Measurements from ENCODE around the gene PRRT1B.
"Not testable (repeated sequence)": the region's sequence is repeated elsewhere in the genome, so short reads cannot be mapped to it uniquely, and the experiment has no call there.

PRRT1B gene

DNA sequence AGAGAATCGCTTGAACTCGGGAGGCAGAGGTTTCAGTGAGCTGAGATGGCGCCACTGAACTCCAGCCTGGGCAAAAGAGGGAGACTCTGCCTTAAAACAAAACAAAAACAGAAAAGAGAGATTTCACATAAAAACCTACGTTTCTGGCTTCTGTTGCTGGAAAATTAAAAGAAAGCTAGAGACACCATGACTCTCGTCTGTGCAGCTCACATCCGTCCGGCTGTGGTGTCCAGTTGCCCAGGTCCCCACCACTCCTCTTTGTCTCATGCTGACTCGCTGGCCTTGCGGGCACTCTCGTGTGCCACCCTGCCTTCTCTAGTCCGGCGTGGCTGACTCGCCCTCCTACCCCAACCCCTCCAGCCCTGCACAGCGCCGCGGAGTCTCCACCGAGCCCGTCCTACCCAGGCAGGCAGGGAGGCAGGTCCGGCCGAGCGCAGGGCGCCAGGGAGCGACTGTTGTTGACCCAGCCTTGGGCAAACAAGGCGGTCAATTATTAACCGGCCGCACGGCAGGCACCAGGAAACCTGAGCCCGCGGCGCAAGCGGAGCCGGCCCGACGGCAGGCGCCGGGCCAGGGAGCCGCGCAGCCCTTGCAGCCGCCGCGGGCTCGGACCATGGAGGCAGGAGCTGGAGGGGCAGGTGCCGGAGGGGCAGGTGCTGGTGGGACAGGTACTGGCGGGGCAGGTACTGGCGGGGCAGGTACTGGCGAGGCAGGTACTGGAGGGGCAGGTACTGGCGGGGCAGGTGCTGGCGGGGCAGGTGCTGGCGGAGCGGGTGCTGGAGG lies at the start of gene PRRT1B:
Gene PRRT1B (plus strand): TSS at position 521 of the 783 bp plus-strand sequence. CDS start 93 bp downstream, at position 614.
- DNase-seq = no peak

DNA sequence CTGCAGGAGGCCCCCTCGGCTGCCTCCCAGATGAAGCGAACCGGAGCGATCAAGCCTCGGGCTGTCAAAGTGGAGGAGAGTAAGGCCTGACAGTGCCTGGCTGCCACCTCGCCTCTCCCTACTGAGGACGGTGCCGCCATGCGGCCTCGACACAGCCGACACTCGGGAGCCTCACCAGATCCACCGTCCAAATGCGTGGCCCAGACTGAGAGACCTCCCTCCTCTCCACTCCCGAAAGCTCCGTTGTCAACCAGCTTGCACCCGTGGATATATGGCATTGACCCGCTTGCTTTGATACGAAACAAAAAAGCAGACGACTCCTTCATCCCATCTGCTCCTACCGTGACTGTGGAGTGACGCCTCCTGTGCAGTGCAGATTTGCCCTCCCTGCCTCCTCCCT lies 49.5 kb upstream of the PRRT1B start:
- no peak for DNase-seq

DNA sequence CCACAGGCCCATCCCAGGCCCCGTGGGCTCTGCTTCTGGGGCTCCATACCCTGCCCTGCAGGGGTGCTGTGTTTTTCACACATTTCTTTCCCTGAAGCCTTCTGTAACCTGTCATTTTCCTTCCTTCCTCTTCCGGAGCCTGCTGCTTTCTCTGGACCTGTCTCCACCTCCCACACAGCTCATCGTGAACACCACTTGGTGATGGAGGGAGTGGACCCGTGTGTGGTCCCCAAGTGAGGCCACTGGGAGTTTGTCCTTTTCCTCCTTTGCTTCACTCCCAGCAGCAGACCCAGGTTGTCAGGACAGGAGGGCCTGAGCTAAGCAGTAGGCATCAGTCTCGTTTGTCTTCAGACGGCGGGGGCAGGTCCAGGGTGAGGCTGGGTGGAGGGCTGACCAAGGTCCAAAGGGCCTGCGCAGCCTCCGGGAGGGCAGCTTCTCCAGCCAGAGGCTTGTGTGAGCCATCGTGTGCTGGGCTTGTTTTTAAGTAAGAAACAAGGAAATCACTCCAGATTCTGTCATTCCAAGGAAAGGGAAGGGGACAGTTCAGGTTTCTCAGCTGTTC lies 48.4 kb upstream of the PRRT1B start:
- no peak for DNase-seq

DNA sequence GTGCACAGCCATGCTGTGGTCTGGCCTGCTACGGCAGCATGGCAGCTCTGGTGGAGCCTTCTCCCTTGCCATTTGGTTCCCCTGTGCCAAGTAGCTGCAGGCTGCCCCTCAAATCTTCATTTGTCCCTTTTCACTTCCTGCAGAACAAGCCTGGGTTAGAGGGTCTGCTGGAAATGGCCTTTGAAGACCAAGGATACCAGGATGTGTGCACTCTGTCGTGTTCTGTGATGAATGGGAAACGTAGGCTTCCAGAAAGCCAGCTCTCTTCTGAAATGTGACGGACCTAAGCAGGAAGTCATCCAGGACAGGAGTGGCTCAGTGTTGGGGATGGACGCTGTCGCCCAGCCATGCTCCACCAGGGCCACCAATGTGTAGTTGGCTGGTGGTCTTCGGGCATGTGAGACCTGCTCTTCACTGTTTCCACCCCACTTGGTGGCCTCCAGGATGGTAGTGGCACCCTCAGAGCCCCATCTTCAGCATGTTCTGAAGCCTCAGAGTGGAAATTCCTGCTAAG lies 46.0 kb upstream of the PRRT1B start:
- DNase-seq = no peak

DNA sequence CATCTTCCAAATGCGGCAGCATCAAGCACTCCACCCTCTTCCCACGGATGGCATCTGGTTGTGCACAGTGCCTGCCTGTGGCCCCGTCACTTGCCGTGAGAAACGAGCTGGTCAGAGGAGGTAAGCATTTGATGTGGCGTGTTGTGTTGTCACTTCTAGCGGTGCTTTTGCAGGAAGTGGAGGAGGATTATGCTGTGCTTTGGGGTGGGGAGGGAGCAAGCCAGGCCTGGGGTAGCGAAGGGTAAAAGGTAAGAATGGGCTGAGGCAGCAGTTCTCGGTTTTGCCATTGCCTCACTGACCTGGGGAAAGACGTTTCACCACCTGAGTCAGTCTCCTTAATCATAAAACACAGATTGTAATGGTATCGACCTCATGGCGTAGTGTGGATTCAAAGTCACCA lies 44.9 kb upstream of the PRRT1B start:
- DNase-seq = no peak

DNA sequence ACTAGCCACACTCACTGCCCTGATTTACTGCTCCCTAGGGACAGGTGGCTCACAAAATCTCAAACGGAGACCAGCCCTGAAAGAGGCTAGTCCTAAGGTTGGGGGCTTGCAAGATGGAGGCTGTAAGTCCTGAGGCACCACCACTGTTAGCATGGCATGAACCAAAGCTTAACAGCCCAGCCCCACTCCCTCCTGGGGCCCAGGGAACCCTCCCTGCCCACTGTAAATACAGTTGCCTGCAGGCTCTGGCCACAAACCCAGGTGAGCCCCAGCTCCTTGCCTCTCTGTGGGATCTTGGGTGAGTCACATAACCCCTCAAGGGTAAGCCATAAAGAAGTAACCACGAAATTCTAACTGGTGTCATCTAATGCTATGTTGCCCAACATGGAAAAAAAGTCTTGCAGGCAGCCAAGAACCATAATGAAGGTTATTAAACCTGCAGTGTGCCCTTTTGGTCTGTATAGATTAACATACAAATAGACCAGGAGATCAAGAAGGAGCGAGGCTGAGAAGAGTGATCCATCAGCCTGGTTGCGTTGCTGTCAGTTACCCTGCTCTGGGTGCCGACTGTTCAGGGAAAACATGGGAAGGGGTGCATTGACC lies 44.3 kb upstream of the PRRT1B start:
- DNase-seq = no peak

DNA sequence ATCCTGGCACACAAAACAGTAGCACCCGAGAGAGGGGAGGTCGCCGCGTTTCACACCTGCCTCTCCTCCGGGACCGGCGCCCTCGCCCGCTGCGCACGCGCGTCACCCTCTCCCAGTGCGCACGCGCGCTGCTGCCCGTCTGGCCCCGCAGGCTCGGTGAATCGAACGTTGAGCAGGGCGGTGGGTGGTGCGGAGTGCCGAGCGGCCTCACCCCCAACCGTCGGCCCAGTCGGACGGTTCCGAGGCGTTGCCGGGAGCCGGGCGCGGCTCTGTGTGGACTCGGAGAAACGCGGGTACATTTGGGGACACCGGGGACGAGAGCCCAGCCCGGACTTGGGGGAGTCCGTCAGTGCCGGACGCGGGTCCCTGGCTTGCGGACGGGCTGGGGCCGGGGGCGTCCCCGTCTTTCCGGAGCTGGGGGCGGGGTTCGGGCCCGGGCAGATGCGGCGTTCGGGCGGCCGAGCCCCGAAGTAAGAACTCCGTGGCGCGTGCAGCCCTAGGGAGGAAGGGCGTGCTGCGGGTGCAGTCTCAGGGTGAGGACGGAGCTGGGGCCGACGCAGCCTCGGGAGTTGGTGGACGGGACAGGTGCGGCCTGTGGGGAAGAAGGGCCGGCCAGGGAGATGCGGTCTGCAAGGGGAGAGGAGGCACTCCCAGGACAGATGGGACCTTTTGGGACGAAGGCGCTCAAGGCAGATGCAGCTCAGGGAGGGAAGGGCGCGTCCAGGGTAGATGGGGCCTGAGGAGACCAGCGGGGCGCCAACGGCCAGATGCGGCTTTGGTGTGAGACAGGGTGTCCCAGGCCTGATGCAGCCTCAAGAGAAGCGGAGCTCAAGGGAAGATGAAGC lies 42.3 kb upstream of the PRRT1B start, which contains the start of gene POMT1:
Gene POMT1 (plus strand): TSS at position 138 of the 845 bp plus-strand sequence. CDS start 1,301 bp downstream, outside the sequence.
- DNase-seq = peak; percentile 82

DNA sequence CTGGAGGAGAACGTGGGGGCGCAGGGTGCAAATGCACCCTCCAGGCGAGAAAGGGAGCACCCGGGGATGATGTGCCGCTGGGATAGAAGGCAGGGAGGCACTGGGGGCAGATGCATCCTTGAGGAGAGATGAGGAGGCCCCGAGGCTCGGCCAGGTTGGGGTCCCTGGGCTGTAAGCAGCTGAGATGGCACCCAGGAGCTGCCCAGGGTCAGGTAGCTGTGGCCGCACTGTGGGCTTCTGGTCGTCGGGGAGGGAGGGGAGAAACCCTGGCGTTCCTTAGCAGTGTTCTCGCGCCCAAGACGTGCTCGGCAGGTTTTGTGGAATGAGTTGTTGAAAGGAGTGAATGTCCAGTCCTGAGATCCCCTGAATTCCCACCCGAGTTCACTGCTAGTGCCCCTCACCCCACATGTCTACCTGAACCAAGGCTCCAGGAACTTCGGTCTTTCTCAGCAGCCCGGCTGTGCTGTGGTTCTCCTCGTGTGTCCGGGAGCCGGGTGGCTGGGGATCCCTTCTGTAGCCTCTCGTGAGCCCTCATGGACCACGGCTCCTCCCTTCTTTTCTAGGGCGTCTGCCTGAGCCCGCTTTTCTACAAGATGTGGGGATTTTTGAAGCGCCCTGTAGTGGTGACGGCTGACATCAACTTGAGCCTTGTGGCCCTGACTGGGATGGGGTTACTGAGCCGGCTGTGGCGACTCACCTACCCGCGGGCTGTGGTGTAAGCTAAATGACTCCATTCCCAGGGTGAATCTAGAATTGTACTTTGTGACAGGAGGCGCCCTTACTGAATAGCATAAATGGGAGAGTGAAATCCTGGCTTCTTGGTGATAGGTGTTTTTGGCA lies 41.5 kb upstream of the PRRT1B start:
- no peak for DNase-seq

DNA sequence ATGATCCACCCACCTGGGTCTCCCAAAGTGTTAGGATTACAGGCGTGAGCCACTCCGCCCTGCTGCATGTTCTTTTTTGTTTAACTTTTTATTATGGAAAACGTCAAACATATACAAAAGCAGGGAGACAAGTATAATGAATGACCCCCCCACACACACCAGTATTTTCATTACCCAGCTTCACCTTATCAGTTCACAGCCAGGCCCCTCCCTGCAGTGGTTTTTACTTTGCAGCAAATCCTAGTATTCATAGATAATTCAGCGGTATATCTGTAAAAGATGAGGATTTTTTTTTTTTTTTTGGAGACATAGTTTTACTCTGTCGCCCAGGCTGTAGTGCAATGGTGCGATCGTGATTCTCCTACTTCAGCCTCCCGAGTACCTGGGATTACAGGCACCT lies 40.3 kb upstream of the PRRT1B start:
- no peak for DNase-seq

DNA sequence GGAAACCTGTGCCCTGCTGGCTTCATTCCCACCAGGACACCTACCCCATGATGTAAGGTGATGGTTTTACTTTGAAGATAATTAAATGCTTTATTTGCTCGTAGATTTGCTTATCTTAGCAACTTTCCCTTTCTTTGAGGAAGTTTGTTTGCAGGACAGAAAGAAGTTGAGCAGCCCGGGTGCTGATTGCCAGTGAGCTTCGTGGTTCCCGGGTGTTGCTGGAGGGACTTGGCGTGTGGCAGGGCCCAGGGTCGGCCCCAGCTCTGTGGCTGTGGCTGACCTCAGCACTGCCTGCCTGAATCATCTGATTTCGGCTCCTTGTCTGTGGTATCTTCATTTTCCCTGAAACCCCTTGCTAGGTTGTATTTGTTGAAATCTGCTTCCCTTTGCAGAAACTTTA lies 33.9 kb upstream of the PRRT1B start:
- no peak for DNase-seq

DNA sequence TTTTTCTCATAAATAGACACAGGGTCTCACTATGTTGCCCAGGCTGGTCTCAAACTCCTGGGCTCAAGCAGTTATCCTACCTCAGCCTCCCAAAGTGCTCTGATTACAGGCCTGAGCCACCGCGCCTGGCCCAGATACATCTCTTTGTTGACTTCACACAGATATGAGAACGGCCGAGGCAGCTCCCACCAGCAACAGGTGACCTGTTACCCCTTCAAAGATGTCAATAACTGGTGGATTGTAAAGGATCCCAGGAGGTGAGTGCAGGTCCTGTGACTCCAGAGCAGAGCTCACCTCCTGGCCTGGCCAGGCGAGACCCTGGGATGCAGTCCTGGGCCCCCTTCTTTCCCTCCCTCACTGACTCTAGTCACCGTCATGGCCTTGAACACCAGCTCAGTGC lies 33.4 kb upstream of the PRRT1B start:
- DNase-seq = no peak

DNA sequence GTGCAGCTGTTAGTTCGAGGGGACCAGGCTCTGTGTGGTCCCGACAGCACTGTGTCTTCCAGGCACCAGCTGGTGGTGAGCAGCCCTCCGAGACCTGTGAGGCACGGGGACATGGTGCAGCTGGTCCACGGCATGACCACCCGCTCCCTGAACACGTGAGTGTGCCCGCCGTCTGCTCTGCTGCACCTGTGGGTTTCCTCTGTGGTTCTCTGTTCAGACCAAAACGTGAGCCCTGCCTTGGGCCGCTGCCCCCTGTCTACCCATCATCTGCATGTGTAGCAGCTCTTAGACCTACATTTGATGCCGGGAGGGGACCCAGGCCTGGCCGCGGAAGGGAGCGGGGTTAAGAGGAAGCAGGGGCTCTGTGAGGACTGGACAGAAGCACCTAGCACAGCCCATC lies 32.1 kb upstream of the PRRT1B start:
- no peak for DNase-seq

DNA sequence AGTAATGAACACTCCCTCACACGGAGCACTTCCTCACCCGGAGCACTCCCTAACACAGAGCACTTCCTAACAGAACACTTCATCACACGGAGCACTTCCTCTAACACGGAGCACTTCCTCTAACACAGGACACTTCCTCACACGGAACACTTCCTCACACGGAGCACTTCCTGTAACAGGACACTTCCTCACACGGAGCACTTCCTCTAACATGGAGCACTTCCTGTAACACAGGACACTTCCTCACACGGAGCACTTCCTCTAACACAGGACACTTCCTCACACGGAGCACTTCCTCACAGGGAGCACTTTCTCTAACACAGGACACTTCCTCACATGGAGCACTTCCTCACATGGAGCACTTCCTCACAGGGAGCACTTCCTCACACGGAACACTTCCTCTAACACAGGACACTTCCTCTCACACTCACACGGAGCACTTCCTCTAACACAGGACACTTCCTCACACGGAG lies 29.7 kb upstream of the PRRT1B start:
- DNase-seq = not testable (repeated sequence)

DNA sequence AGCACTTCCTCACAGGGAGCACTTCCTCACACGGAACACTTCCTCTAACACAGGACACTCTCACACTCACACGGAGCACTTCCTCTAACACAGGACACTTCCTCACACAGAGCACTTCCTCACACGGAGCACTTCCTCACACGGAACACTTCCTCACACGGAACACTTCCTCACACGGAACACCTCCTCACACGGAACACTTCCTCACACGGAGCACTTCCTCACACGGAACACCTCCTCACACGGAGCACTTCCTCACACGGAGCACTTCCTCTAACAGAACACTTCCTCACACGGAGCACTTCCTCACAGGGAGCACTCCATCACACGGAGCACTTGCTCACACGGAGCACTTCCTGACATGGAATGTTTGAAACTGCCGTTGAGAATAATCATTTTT lies 29.2 kb upstream of the PRRT1B start:
- no peak for DNase-seq

DNA sequence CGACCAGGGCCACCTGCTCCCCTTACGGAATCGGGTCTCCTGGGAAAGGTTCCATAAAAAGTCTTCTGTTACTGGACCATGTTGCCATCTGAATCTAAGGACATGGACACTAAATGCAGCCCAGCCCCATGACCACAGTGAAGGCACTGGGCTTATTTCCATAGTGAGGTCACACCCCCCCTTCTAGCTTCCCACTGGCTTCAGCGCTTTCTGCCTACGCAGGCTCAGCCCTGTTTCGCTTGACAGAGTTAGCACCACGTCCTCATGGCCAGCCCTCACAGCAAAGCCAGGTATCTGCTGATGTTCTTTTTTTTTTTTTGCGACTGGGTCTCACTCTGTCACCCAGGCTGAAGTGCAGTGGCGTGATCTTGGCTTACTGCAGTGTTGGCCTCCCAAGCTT lies 28.4 kb upstream of the PRRT1B start:
- no peak for DNase-seq

DNA sequence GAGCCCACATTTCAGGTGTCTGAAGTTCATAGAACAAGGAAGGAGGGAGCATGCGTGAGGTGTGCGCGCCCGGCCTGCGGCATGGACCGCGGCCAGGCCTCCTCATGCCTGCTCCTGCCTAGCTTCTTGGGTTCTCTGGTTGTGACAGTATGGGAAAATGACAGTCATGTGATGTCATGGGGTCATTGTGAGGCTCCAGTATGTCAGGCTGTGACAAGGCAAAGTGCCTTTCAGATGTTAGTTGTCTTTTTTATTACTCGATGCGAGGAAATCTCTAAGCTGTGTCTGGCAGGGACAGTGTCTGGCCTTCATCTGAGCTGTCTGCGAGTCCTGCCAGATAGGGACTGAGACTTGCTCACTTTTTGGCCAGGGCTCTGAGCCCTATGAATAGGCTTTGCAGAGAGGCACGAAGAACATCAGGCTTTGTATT lies 27.5 kb upstream of the PRRT1B start:
- no peak for DNase-seq

DNA sequence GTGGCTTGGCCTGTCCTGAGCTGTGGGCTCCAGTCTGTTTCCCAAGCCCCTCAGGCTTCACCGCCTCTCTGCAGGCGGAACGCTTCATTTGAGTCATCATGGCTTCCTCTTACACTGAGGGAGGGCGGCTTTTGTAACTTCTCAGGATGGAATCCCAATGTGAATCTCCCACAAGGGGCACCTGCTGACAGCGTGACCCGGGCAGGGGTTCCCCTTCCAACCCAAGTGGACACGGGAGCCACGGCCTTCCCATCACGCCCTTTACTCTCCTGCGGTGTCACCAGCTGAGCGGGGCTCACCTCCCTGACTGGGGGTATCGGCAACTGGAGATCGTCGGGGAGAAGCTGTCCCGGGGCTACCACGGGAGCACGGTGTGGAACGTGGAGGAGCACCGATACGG lies 26.8 kb upstream of the PRRT1B start:
- no peak for DNase-seq

DNA sequence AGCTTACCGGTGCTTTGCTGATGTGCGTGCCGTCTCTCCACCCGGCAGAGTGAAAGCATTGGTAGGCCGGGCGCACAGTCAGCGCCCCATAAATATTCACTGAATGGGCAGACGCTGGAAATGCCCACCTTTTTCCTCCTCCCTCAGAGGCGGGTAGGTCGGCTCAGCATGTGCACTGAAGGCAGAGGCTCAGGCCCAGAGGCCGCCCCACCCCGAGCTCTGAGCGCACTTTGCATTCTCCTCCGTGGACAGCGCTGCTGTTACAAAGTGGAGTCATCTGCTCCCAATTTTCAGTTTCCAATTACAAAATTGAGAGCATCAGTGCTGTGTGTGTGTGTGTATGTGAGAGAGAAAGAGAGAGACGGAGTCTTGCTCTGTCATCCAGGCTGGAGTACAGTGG lies 24.8 kb upstream of the PRRT1B start:
- no peak for DNase-seq

DNA sequence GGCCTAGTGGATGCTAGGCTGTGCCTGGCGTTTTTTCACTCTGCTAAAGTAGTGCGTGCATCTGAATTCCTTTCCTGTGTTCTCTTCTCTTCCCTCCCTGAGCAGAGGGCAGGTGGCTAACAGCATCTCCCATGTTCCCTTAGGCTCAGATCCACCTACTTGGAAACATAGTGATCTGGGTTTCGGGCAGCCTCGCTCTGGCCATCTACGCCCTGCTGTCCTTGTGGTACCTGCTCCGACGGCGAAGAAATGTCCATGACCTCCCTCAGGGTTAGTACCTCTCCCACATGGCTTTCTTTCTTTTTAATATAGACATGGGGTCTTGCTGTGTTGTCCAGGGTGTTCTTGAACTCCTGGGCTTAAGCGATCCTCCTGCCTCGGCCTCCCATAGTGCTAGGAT lies 24.1 kb upstream of the PRRT1B start:
- no peak for DNase-seq

DNA sequence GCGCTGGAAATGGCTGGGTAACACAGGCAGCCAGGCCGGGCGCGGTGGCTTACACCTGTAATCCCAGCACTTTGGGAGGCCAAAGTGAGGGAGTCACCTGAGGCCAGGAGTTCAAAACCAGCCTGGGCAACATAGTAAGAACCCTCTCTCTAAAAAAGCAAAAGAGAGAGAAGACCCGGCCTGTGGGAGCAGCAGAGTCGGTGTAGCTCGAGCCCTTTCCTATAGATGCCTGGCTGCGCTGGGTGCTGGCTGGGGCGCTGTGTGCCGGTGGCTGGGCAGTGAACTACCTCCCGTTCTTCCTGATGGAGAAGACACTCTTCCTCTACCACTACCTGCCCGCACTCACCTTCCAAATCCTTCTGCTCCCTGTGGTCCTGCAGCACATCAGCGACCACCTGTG lies 23.5 kb upstream of the PRRT1B start:
- no peak for DNase-seq

DNA sequence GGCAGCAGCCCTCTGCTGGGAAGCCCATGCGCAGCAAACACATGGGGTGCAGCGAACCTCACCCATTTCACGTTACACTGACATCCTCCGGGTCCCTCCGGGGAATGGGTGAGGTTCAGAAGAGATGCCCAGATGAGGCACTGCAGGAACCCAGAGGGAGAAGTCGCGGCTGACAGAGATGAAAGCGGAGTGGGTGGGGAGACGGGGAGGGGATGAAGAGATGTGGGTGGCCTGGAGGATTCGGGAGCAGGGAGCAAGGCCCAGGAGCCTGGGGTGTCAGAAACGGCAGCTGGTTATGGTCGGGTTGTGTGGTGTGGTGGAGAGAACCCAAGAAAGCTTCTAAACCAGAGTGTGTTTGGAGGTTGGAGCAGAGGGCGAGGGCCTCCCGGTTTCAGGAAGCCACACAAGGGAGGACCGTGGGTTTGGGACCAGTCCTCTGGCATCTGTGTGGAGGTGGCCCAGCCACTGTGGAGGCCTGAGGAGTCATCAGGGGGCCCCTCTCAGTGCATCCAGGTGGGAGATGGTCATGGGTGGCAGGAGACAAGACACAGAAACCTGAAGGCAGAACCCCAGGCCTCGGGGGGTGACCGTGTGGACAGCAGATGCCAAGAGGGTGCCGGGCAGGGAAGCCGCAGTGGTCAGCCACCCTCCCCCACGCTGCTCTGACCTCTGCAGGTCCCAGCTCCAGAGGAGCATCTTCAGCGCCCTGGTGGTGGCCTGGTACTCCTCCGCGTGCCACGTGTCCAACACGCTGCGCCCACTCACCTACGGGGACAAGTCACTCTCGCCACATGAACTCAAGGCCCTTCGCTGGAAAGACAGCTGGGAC lies 22.9 kb upstream of the PRRT1B start:
- no peak for DNase-seq
